Ishikawa (cell line): ENCODE results near the gene ERVMER34-1.

Experiments used
- CEBPB ChIP-seq: IDR thresholded peaks from 2 replicates; pipeline ENCODE4 v1.6.1; 2012
- CREB1 ChIP-seq: IDR thresholded peaks from 2 replicates; pipeline ENCODE4 v1.6.1; 2012; ENCODE audit warnings: low read depth
- EGR1 ChIP-seq: IDR thresholded peaks from 2 replicates; pipeline ENCODE4 v1.6.1; 2012
- EP300 ChIP-seq: IDR thresholded peaks from 2 replicates; pipeline ENCODE4 v1.6.1; 2012; ENCODE audit warnings: borderline replicate concordance
- FOXM1 ChIP-seq: IDR thresholded peaks from 2 replicates; pipeline ENCODE4 v1.6.1; 2012; ENCODE audit warnings: low read depth, borderline replicate concordance
- NFIC ChIP-seq: IDR thresholded peaks from 2 replicates; pipeline ENCODE4 v1.6.1; 2012
- RAD21 ChIP-seq: IDR thresholded peaks from 2 replicates; pipeline ENCODE4 v1.6.1; 2012; ENCODE audit warnings: low read depth
- TAF1 ChIP-seq: IDR thresholded peaks from 2 replicates; pipeline ENCODE4 v1.6.1; 2012; ENCODE audit warnings: low read depth, mild to moderate bottlenecking
- TCF12 ChIP-seq: IDR thresholded peaks from 2 replicates; pipeline ENCODE4 v1.6.1; 2012; ENCODE audit warnings: low read depth
- TEAD4 ChIP-seq: IDR thresholded peaks from 2 replicates; pipeline ENCODE4 v1.6.1; 2012
- YY1 ChIP-seq: IDR thresholded peaks from 2 replicates; pipeline ENCODE4 v1.6.1; 2012; ENCODE audit warnings: low read depth
- ZBTB7A ChIP-seq: IDR thresholded peaks from 2 replicates; pipeline ENCODE4 v1.6.1; 2012; ENCODE audit warnings: low read depth
- TF ChIP-seq, protein P1 (sequence below): IDR thresholded peaks from 2 replicates; pipeline ENCODE4 v1.6.1; 2012; ENCODE audit warnings: low read depth, mild to moderate bottlenecking

GRCh38 chr4:52716364-52717151, 34.7 kb downstream of the ERVMER34-1 start:
- TF ChIP-seq EP300 (no peak), TCF12 (no peak), TEAD4 (no peak), FOXM1 (no peak), EGR1 (no peak), TAF1 (no peak), YY1 (no peak), RAD21 (no peak), CREB1 (no peak), NFIC (no peak), CEBPB (no peak), ZBTB7A (no peak)
- TF ChIP-seq, protein P1, sequence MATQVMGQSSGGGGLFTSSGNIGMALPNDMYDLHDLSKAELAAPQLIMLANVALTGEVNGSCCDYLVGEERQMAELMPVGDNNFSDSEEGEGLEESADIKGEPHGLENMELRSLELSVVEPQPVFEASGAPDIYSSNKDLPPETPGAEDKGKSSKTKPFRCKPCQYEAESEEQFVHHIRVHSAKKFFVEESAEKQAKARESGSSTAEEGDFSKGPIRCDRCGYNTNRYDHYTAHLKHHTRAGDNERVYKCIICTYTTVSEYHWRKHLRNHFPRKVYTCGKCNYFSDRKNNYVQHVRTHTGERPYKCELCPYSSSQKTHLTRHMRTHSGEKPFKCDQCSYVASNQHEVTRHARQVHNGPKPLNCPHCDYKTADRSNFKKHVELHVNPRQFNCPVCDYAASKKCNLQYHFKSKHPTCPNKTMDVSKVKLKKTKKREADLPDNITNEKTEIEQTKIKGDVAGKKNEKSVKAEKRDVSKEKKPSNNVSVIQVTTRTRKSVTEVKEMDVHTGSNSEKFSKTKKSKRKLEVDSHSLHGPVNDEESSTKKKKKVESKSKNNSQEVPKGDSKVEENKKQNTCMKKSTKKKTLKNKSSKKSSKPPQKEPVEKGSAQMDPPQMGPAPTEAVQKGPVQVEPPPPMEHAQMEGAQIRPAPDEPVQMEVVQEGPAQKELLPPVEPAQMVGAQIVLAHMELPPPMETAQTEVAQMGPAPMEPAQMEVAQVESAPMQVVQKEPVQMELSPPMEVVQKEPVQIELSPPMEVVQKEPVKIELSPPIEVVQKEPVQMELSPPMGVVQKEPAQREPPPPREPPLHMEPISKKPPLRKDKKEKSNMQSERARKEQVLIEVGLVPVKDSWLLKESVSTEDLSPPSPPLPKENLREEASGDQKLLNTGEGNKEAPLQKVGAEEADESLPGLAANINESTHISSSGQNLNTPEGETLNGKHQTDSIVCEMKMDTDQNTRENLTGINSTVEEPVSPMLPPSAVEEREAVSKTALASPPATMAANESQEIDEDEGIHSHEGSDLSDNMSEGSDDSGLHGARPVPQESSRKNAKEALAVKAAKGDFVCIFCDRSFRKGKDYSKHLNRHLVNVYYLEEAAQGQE, result no peak
